SK-N-SH (cell line): ENCODE results near the gene KIFC3. TPM values are rescaled to one million over a fixed set of nuclear protein-coding genes. Genes with fewer than 3 reads are reported as not detected.

Experiments
- CTCF ChIA-PET: fragments of 300-600, 350-600 bp; formaldehyde crosslinking; extraction: SDS; loops from one replicate; lab custom pipeline; 2021; lab: Yijun Ruan, JAX
- POLR2A ChIA-PET: fragments of 350-600 bp; sonication (Branson Sonifier 250); formaldehyde crosslinking; extraction: SDS; loops from one replicate; lab custom pipeline; 2020; ENCODE audit warnings: antibody characterized with exemption, inconsistent platforms; lab: Yijun Ruan, JAX
- DNase-seq: peaks from one replicate; pipeline ENCODE4 v3.0.0; 2012
- H2AFZ ChIP-seq: fragments of 200-600 bp; sonication (generic); 2 replicates; pipeline ENCODE4 v1.8.1; 2016; ENCODE audit warnings: antibody characterized with exemption, mild to moderate bottlenecking, low read depth
- H3F3A ChIP-seq: fragments of 200-600 bp; sonication (generic); replicated peaks from 2 replicates; pipeline ENCODE3; 2016; ENCODE audit warnings: antibody characterized with exemption, mild to moderate bottlenecking; ENCODE audit not compliant: insufficient read depth
- H3K27ac ChIP-seq, 2 experiments: fragments of 200-500 bp in 1 of 2; fragments of 200-600 bp in 1 of 2; sonication (Bioruptor generic) in 1 of 2; sonication (generic), shearing (Covaris generic) in 1 of 2; 2 replicates each; pipeline versions ENCODE4 v1.5.1 to v1.6.1; 2014 to 2016; ENCODE audit warnings: low read depth in 2 of 2, inconsistent platforms in 1 of 2, low read length in 1 of 2, mild to moderate bottlenecking in 1 of 2, mixed read lengths in 1 of 2
- H3K27me3 ChIP-seq: fragments of 200-600 bp; sonication (generic), shearing (Covaris generic); 2 replicates; pipeline ENCODE4 v1.6.1; 2016; ENCODE audit warnings: mixed run types; ENCODE audit not compliant: insufficient read depth
- H3K36me3 ChIP-seq, 2 experiments: fragments of 200-500 bp in 1 of 2; fragments of 200-600 bp in 1 of 2; sonication (Bioruptor generic) in 1 of 2; sonication (generic) in 1 of 2; replicated peaks in 1 of 2; 2 replicates each; pipeline versions ENCODE3 to v1.5.1; 2014 to 2016; ENCODE audit warnings: low read length in 1 of 2, mild to moderate bottlenecking in 1 of 2; ENCODE audit not compliant: insufficient read depth in 2 of 2, control insufficient read depth in 1 of 2
- H3K4me1 ChIP-seq, 2 experiments: fragments of 200-500 bp in 1 of 2; fragments of 200-600 bp in 1 of 2; sonication (Bioruptor generic) in 1 of 2; sonication (generic), shearing (Covaris generic) in 1 of 2; 2 replicates each; pipeline versions ENCODE4 v1.5.1 to v1.6.1; 2014 to 2016; ENCODE audit warnings: low read depth in 1 of 2, low read length in 1 of 2, mixed run types in 1 of 2; ENCODE audit not compliant: insufficient read depth in 2 of 2, control insufficient read depth in 1 of 2
- H3K4me2 ChIP-seq: fragments of 200-600 bp; sonication (generic), shearing (Covaris generic); 2 replicates; pipeline ENCODE4 v1.6.1; 2017; ENCODE audit warnings: mixed run types
- H3K4me3 ChIP-seq, 2 experiments: fragments of 200-500 bp in 1 of 2; fragments of 200-600 bp in 1 of 2; sonication (Bioruptor generic) in 1 of 2; sonication (generic), shearing (Covaris generic) in 1 of 2; 2 replicates each; pipeline versions ENCODE4 v1.5.1 to v1.8.1; 2014 to 2016; ENCODE audit warnings: low read depth in 2 of 2, inconsistent platforms in 1 of 2, low read length in 1 of 2, mild to moderate bottlenecking in 1 of 2, mixed read lengths in 1 of 2, moderate library complexity in 1 of 2
- H3K79me2 ChIP-seq: fragments of 200-600 bp; sonication (generic); 2 replicates; pipeline ENCODE4 v1.8.1; 2017; ENCODE audit warnings: mild to moderate bottlenecking; ENCODE audit not compliant: insufficient read depth
- H3K9ac ChIP-seq: fragments of 200-600 bp; sonication (generic); 2 replicates; pipeline ENCODE4 v1.6.1; 2017; ENCODE audit warnings: mixed run types
- H3K9me2 ChIP-seq: fragments of 200-600 bp; sonication (generic); 2 replicates; pipeline ENCODE4 v1.6.1; 2017; ENCODE audit warnings: mixed run types
- H3K9me3 ChIP-seq: fragments of 200-600 bp; sonication (generic); 2 replicates; pipeline ENCODE4 v1.6.1; 2017; ENCODE audit warnings: mixed run types, mild to moderate bottlenecking, moderate library complexity
- H4K20me1 ChIP-seq: fragments of 200-600 bp; sonication (generic); 2 replicates; pipeline ENCODE4 v1.6.1; 2017; ENCODE audit warnings: mild to moderate bottlenecking, mixed run types; ENCODE audit not compliant: insufficient read depth
- FOXJ3 ChIP-seq: sonication (generic); formaldehyde crosslinking; IDR thresholded peaks from 2 replicates; pipeline ENCODE4 v1.5.1; 2020; ENCODE audit warnings: mild to moderate bottlenecking, missing genetic modification reagents
- FOXM1 ChIP-seq: IDR thresholded peaks from 2 replicates; pipeline ENCODE4 v1.4.0; 2012; ENCODE audit warnings: low read depth, mild to moderate bottlenecking
- GABPA ChIP-seq: IDR thresholded peaks from 2 replicates; pipeline ENCODE4 v1.4.0; 2012; ENCODE audit warnings: low read depth, mild to moderate bottlenecking
- JUND ChIP-seq: IDR thresholded peaks from 2 replicates; pipeline ENCODE4 v1.4.0; 2012
- MXI1 ChIP-seq: IDR thresholded peaks from 2 replicates; pipeline ENCODE4 v1.6.1; 2012; ENCODE audit warnings: mild to moderate bottlenecking, low read depth, low read length, improper control_type of control experiment
- PBX3 ChIP-seq: IDR thresholded peaks from 2 replicates; pipeline ENCODE4; 2012
- RAD21 ChIP-seq: IDR thresholded peaks from 2 replicates; pipeline ENCODE4 v1.6.1; 2012; ENCODE audit warnings: mild to moderate bottlenecking, low read length
- SIN3A ChIP-seq: IDR thresholded peaks from 2 replicates; pipeline ENCODE4 v1.6.1; 2012; ENCODE audit warnings: low read depth, mild to moderate bottlenecking, low read length, moderate library complexity, borderline replicate concordance
- SMC3 ChIP-seq: IDR thresholded peaks from 2 replicates; pipeline ENCODE4 v1.6.1; 2012; ENCODE audit warnings: low read depth, low read length, improper control_type of control experiment
- TAF1 ChIP-seq: IDR thresholded peaks from 2 replicates; pipeline ENCODE4 v1.6.1; 2012; ENCODE audit warnings: low read depth, mild to moderate bottlenecking, low read length, moderate library complexity, borderline replicate concordance
- TEAD4 ChIP-seq: IDR thresholded peaks from 2 replicates; pipeline ENCODE4 v1.4.0; 2012; ENCODE audit warnings: mild to moderate bottlenecking, borderline replicate concordance; ENCODE audit not compliant: insufficient read depth
- WGBS: methylation state at CpG from one replicate; pipeline ENCODE4 v1.1.6; 2017; ENCODE audit warnings: low lambda C conversion rate; 5-methylcytosine and 5-hydroxymethylcytosine counted together
- polyA plus RNA-seq, 3 experiments: library from polyadenylated mRNA; depleted of rRNA; stranded (reverse); fragments of >200 nt; gene quantifications; 2 replicates each; pipeline ENCODE4 v1.2.3, GENCODE V29; 2012
- TF ChIP-seq, protein P1 (sequence below): fragments of 150-350 bp; IDR thresholded peaks from 2 replicates; pipeline ENCODE4 v1.6.1; 2017; ENCODE audit warnings: antibody characterized with exemption, low read length, low read depth, borderline replicate concordance

KIFC3 gene
- polyA plus RNA-seq, 1 of the 3 experiments (the other 2 are of a cell fraction) = 65.4 TPM

- ChIA-PET CTCF (interaction anchor here (0.8 to 1.6 kb wide), 2 partner anchors 16 to 24 kb away, joined by 3 to 4 read pairs; partner anchors contain the start of gene KIFC3), POLR2A (interaction anchor here (0.5 kb wide), 1 partner anchor 25 kb away, joined by 3 read pairs; no protein-coding TSS in a partner anchor)
- H3F3A ChIP-seq = no peaks in the 10 kb centered on the region
- no peaks in the 10 kb centered on the region for H4K20me1 ChIP-seq
- H3K79me2 ChIP-seq = no peaks in the 10 kb centered on the region
- H3K9me2 ChIP-seq = no peaks in the 10 kb centered on the region
- DNase-seq = no peak
- H3K27me3 ChIP-seq = no peaks in the 10 kb centered on the region
- H3K36me3 ChIP-seq = no peaks in the 10 kb centered on the region
- no peak overlapping the region for H3K27ac ChIP-seq
- no peak overlapping the region for H3K4me2 ChIP-seq
- H3K4me1 ChIP-seq = peaks cover 0 to 6% of the 10 kb centered on the region in 2 experiments; a peak in 1 of 4 replicates
- WGBS = 72% methylated on average over 18 of the region's 22 CpGs
- H3K9me3 ChIP-seq = no peaks in the 10 kb centered on the region
- no peak overlapping the region for H2AFZ ChIP-seq
- no peak overlapping the region for H3K9ac ChIP-seq
- no peak overlapping the region for H3K4me3 ChIP-seq
- TF ChIP-seq SIN3A = no peak
- TF ChIP-seq SMC3 = no peak
- no peak for TF ChIP-seq TAF1
- TF ChIP-seq TEAD4 = no peak
- no peak for TF ChIP-seq PBX3
- TF ChIP-seq, protein P1, sequence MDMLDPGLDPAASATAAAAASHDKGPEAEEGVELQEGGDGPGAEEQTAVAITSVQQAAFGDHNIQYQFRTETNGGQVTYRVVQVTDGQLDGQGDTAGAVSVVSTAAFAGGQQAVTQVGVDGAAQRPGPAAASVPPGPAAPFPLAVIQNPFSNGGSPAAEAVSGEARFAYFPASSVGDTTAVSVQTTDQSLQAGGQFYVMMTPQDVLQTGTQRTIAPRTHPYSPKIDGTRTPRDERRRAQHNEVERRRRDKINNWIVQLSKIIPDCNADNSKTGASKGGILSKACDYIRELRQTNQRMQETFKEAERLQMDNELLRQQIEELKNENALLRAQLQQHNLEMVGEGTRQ = no peak
- no peak for TF ChIP-seq JUND
- no peak for TF ChIP-seq GABPA
- no peak for TF ChIP-seq FOXM1
- TF ChIP-seq MXI1 = no peak
- TF ChIP-seq RAD21 = no peak
Measured at GRCh38 chr16:57826706-57827625, 24.7 kb upstream of the KIFC3 start.

GRCh38 chr16:57826052-57826451, 23.8 kb upstream of the KIFC3 start:
- no peaks in the 10 kb centered on the region for H3K79me2 ChIP-seq
- no peaks in the 10 kb centered on the region for H3K27me3 ChIP-seq
- H3K27ac ChIP-seq = no peak overlapping the region
- DNase-seq = no peak
- H3K4me2 ChIP-seq = no peak overlapping the region
- POLR2A ChIA-PET = no interaction called here
- H3K9me2 ChIP-seq = no peaks in the 10 kb centered on the region
- WGBS = 39% methylated on average over 4 of the region's 4 CpGs
- no peaks in the 10 kb centered on the region for H3K36me3 ChIP-seq
- TF ChIP-seq FOXJ3 (CRISPR knock-in tag) = no peak
- H3F3A ChIP-seq = no peaks in the 10 kb centered on the region
- no peaks in the 10 kb centered on the region for H3K9me3 ChIP-seq
- H2AFZ ChIP-seq = no peak overlapping the region
- H3K4me3 ChIP-seq = no peak overlapping the region
- H3K4me1 ChIP-seq = peaks cover 0 to 6% of the 10 kb centered on the region in 2 experiments; a peak in 1 of 4 replicates
- H4K20me1 ChIP-seq = no peaks in the 10 kb centered on the region
- CTCF ChIA-PET = interaction anchor here (0.9 kb wide), 1 partner anchor 23 kb away, joined by 4 read pairs; the partner anchor contains the start of gene KIFC3
- H3K9ac ChIP-seq = no peak overlapping the region
